K562 (cell line): ENCODE measurements around the gene SPATS2L. TPM values are rescaled to one million over a fixed set of nuclear protein-coding genes. Genes with fewer than 3 reads are reported as not detected.

Experiments used
- CREM ChIP-seq: IDR thresholded peaks from 2 replicates; pipeline ENCODE4 v1.6.1; 2014; ENCODE audit warnings: antibody characterized with exemption, low read depth
- FOXP1 ChIP-seq: sonication (generic); formaldehyde crosslinking; IDR thresholded peaks from 2 replicates; pipeline ENCODE4 v1.8.0; 2022; ENCODE audit warnings: mild to moderate bottlenecking, missing genetic modification reagents
- HMGN3 ChIP-seq: IDR thresholded peaks from 2 replicates; pipeline ENCODE4 v1.6.1; 2011; ENCODE audit warnings: borderline replicate concordance, low read depth, mild to moderate bottlenecking, mixed read lengths, low read length; ENCODE audit not compliant: insufficient read length; ENCODE audit errors: extremely low read depth
- RBM14 ChIP-seq: fragments of 200-400 bp; formaldehyde crosslinking; IDR thresholded peaks from 2 replicates; pipeline ENCODE4 v1.6.1; 2018; ENCODE audit warnings: low read depth, mild to moderate bottlenecking, low read length, moderate library complexity, borderline replicate concordance; ENCODE audit not compliant: insufficient read depth
- ZFX ChIP-seq: sonication (generic); formaldehyde crosslinking; IDR thresholded peaks from 2 replicates; pipeline ENCODE4 v1.8.0; 2022; ENCODE audit warnings: mild to moderate bottlenecking, missing genetic modification reagents, moderate library complexity
- ZNF316 ChIP-seq: fragments of 450-650 bp; IDR thresholded peaks from 2 replicates; pipeline ENCODE4 v1.6.1; 2016
- polyA plus RNA-seq, 8 experiments: library from polyadenylated mRNA; depleted of rRNA in 4 of 8; stranded (reverse) in 5 of 8; unstranded in 3 of 8; fragments of >200 nt; fragmentation: Nextera tagmentation in 2 of 8; fragmentation: Illumina TruSeq in 1 of 8; extraction: Ambion mirVana in 2 of 8; extraction: Trizol in 1 of 8; gene quantifications; 2 replicates each; pipeline versions ENCODE4 v1.2.1 to v1.2.3, GENCODE V29; 2011 to 2014; ENCODE audit warnings: inconsistent platforms in 1 of 8, missing spikeins in 1 of 8
- total RNA-seq, 7 experiments: library from RNA; depleted of rRNA in 6 of 7; stranded (reverse); fragments of >200 nt in 6 of 7; fragmentation: Illumina TruSeq in 2 of 7; extraction: Trizol in 2 of 7; gene quantifications; 2 replicates each; pipeline versions ENCODE4 v1.2.1 to v1.2.3, GENCODE V29; 2011 to 2021; ENCODE audit warnings: low replicate concordance in 1 of 7
- TF ChIP-seq, protein P1 (sequence below), 2 experiments: fragments of 450-650 bp; IDR thresholded peaks; 2 replicates each; pipeline ENCODE4 v1.6.1; 2016; ENCODE audit warnings: mild to moderate bottlenecking in 2 of 2, borderline replicate concordance in 1 of 2, low read depth in 1 of 2, moderate library complexity in 1 of 2
- TF ChIP-seq, protein P2 (sequence below): fragments of 450-650 bp; IDR thresholded peaks from 2 replicates; pipeline ENCODE4 v1.6.1; 2016
- TF ChIP-seq, protein P3 (sequence below): fragments of 200-800 bp; sonication (Bioruptor generic); IDR thresholded peaks from 2 replicates; pipeline ENCODE4 v1.6.1; 2016; ENCODE audit warnings: missing genetic modification characterization, missing compliant biosample characterization

Gene SPATS2L
- total and polyA plus RNA-seq, 9 of the 15 experiments (the other 6 are each of a cell fraction or from before 2014, with no cell fraction given), result 11.3 to 41.5 (median 24.9) TPM

DNA sequence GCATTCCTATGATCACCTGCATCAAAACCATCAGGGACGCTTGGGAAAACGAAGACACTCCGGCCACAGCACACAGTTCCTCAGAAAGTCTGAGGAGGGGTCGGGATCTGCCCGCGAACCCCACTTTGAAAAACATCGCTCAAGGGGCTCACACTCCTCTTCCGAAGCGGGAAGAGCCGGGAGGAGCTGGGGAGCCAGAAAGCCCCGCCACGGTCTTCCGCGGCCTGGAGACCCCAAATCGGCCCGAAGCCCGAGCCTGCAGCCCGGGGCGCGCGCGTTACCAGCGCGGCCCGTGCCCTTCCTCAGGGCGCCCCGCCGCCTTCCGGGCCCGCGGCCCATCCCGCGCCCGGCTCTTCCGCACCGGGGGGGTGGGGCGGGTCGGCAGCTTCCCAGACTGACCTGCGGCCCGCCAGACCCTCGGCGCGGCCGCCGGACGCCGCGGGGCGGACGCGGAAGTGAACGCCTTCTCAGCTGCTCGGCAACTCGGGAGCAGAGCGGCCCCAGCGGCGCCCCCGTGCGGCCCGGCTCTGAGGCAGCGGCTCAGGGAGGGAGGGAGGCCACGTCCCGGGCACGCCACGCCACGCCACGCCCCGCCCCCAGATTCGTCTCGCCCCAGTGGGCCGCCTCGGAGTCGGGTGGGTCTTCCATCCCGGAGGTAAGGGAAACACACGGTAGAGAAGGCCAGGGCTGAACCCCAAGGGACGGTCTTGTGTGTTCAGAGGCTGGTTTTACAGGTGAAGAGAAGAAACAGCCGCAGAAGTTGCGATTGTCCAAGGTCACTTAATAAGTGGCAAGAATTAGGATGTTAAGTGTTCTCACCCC is 203.3 kb downstream of the SPATS2L start, which contains the start of gene KCTD18 (continued):
- TF ChIP-seq, protein P1, sequence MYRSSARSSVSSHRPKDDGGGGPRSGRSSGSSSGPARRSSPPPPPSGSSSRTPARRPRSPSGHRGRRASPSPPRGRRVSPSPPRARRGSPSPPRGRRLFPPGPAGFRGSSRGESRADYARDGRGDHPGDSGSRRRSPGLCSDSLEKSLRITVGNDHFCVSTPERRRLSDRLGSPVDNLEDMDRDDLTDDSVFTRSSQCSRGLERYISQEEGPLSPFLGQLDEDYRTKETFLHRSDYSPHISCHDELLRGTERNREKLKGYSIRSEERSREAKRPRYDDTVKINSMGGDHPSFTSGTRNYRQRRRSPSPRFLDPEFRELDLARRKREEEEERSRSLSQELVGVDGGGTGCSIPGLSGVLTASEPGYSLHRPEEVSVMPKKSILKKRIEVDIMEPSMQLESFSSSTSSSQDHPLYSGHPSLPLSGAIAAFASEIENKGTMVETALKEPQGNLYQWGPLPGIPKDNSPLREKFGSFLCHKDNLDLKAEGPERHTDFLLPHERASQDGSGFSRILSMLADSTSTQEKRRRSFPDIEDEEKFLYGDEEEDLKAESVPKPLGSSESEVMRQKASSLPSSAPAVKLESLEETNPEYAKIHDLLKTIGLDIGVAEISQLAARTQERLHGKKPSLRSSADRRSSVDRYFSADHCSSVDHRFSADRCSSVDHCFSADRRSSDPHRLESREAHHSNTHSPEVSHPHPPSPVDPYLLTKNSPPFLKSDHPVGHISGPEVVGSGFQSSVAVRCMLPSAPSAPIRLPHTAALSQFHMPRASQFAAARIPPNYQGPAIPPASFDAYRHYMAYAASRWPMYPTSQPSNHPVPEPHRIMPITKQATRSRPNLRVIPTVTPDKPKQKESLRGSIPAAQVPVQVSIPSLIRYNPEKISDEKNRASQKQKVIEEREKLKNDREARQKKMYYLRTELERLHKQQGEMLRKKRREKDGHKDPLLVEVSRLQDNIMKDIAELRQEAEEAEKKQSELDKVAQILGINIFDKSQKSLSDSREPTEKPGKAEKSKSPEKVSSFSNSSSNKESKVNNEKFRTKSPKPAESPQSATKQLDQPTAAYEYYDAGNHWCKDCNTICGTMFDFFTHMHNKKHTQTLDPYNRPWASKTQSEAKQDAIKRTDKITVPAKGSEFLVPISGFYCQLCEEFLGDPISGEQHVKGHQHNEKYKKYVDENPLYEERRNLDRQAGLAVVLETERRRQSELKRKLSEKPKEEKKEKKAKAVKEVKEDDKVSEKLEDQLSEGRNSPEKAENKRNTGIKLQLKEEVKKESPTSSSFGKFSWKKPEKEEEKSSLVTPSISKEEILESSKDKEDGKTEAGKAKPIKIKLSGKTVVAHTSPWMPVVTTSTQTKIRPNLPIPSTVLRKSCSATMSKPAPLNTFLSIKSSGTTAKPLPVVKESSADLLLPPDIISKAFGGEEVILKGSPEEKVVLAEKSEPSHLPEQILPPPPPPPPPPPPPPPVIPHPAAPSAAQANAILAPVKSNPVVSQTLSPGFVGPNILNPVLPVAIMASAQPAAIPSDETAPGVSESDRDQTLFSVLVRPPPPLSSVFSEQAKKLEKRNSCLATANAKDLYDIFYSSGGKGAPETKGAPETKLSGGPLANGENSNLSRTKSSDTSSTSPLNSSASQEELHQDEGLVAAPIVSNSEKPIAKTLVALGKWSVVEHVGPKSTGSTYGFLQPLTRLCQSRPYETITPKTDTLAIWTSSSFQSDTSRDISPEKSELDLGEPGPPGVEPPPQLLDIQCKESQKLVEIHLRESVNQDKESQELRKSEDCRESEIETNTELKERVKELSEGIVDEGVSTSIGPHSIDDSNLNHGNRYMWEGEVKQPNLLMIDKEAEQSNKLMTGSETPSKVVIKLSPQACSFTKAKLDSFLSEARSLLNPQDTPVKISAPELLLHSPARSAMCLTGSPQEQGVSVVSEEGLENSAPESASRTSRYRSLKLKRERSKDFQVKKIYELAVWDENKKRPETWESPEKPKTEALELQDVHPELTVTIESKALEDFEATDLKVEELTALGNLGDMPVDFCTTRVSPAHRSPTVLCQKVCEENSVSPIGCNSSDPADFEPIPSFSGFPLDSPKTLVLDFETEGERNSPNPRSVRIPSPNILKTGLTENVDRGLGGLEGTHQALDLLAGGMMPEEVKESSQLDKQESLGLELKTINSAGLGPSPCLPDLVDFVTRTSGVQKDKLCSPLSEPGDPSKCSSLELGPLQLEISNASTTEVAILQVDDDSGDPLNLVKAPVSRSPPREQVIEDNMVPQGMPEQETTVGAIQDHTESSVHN (IDR thresholded peaks at IDR 0.05; ENCODE audit: borderline replicate concordance in 1 of 2, low read depth in 1 of 2), result no peak
- TF ChIP-seq, protein P2, sequence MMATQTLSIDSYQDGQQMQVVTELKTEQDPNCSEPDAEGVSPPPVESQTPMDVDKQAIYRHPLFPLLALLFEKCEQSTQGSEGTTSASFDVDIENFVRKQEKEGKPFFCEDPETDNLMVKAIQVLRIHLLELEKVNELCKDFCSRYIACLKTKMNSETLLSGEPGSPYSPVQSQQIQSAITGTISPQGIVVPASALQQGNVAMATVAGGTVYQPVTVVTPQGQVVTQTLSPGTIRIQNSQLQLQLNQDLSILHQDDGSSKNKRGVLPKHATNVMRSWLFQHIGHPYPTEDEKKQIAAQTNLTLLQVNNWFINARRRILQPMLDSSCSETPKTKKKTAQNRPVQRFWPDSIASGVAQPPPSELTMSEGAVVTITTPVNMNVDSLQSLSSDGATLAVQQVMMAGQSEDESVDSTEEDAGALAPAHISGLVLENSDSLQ, result no peak
- TF ChIP-seq CREM, result peak; percentile 69
- TF ChIP-seq RBM14, result no peak
- peak; percentile 71 for TF ChIP-seq HMGN3
- TF ChIP-seq, protein P3, sequence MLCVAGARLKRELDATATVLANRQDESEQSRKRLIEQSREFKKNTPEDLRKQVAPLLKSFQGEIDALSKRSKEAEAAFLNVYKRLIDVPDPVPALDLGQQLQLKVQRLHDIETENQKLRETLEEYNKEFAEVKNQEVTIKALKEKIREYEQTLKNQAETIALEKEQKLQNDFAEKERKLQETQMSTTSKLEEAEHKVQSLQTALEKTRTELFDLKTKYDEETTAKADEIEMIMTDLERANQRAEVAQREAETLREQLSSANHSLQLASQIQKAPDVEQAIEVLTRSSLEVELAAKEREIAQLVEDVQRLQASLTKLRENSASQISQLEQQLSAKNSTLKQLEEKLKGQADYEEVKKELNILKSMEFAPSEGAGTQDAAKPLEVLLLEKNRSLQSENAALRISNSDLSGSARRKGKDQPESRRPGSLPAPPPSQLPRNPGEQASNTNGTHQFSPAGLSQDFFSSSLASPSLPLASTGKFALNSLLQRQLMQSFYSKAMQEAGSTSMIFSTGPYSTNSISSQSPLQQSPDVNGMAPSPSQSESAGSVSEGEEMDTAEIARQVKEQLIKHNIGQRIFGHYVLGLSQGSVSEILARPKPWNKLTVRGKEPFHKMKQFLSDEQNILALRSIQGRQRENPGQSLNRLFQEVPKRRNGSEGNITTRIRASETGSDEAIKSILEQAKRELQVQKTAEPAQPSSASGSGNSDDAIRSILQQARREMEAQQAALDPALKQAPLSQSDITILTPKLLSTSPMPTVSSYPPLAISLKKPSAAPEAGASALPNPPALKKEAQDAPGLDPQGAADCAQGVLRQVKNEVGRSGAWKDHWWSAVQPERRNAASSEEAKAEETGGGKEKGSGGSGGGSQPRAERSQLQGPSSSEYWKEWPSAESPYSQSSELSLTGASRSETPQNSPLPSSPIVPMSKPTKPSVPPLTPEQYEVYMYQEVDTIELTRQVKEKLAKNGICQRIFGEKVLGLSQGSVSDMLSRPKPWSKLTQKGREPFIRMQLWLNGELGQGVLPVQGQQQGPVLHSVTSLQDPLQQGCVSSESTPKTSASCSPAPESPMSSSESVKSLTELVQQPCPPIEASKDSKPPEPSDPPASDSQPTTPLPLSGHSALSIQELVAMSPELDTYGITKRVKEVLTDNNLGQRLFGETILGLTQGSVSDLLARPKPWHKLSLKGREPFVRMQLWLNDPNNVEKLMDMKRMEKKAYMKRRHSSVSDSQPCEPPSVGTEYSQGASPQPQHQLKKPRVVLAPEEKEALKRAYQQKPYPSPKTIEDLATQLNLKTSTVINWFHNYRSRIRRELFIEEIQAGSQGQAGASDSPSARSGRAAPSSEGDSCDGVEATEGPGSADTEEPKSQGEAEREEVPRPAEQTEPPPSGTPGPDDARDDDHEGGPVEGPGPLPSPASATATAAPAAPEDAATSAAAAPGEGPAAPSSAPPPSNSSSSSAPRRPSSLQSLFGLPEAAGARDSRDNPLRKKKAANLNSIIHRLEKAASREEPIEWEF, result no peak
- peak; percentile 60; the same call in 1 of the 2 replicates for TF ChIP-seq FOXP1 (CRISPR knock-in tag)
- TF ChIP-seq ZFX (CRISPR knock-in tag), result peak; percentile 80
- TF ChIP-seq ZNF316, result no peak
